Astrocyte (in vitro differentiated cells and primary cell): Measurements from ENCODE around the gene SERPINA5.
"Not testable (repeated sequence)": the region's sequence is repeated elsewhere in the genome, so short reads cannot be mapped to it uniquely, and the experiment has no call there.

ENCODE experiments used
- EZH2 ChIP-seq: IDR thresholded peaks from 2 replicates; pipeline ENCODE4 v1.6.1; 2012; ENCODE audit warnings: mild to moderate bottlenecking, low read length, inconsistent platforms; ENCODE audit not compliant: insufficient read depth
- TF ChIP-seq, protein P1 (sequence below): IDR thresholded peaks from 2 replicates; pipeline ENCODE4 v1.5.1; 2011; ENCODE audit warnings: low read depth, mild to moderate bottlenecking, inconsistent platforms, low read length, moderate library complexity; ENCODE audit not compliant: insufficient read depth

DNA sequence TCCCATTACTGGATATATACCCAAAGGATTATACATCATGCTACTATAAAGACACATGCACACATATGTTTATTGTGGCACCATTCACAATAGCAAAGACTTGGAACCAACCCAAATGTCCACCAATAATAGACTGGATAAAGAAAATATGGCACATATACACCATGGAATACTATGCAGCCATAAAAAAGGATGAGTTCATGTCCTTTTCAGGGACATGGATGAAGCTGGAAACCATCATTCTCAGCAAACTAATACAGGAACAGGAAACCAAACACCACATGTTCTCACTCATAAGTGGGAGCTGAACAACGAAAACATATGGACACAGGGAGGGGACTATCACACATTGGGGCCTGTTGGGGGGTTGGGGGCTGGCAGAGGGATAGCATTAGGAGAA, 27.7 kb downstream of the SERPINA5 start:
- TF ChIP-seq, protein P1, sequence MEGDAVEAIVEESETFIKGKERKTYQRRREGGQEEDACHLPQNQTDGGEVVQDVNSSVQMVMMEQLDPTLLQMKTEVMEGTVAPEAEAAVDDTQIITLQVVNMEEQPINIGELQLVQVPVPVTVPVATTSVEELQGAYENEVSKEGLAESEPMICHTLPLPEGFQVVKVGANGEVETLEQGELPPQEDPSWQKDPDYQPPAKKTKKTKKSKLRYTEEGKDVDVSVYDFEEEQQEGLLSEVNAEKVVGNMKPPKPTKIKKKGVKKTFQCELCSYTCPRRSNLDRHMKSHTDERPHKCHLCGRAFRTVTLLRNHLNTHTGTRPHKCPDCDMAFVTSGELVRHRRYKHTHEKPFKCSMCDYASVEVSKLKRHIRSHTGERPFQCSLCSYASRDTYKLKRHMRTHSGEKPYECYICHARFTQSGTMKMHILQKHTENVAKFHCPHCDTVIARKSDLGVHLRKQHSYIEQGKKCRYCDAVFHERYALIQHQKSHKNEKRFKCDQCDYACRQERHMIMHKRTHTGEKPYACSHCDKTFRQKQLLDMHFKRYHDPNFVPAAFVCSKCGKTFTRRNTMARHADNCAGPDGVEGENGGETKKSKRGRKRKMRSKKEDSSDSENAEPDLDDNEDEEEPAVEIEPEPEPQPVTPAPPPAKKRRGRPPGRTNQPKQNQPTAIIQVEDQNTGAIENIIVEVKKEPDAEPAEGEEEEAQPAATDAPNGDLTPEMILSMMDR = not testable (repeated sequence)
- not testable (repeated sequence) for TF ChIP-seq EZH2
